Gastrocnemius medialis (tissue), 4 donors: Measurements from ENCODE around the gene TAGLN2.

ENCODE experiments used
- POLR2A ChIP-seq, 2 donors: fragments of 450-650 bp; IDR thresholded peaks; one replicate each; pipeline ENCODE4 v1.6.1; 2017; ENCODE audit warnings: antibody characterized with exemption in 2 of 2, mild to moderate bottlenecking in 2 of 2, moderate library complexity in 2 of 2
- TF ChIP-seq, protein P1 (sequence below), 5 experiments: fragments of 450-650 bp in 3 of 5; fragments of 200-600 bp in 2 of 5; sonication (generic) in 2 of 5; IDR thresholded peaks in 4 of 5; conservative IDR thresholded peaks in 1 of 5; 1 replicate in 4 of 5; 2 replicates in 1 of 5; pipeline ENCODE4 v1.5.1; 2016 to 2019; ENCODE audit warnings: antibody characterized with exemption in 5 of 5, mild to moderate bottlenecking in 3 of 5, moderate library complexity in 3 of 5

DNA sequence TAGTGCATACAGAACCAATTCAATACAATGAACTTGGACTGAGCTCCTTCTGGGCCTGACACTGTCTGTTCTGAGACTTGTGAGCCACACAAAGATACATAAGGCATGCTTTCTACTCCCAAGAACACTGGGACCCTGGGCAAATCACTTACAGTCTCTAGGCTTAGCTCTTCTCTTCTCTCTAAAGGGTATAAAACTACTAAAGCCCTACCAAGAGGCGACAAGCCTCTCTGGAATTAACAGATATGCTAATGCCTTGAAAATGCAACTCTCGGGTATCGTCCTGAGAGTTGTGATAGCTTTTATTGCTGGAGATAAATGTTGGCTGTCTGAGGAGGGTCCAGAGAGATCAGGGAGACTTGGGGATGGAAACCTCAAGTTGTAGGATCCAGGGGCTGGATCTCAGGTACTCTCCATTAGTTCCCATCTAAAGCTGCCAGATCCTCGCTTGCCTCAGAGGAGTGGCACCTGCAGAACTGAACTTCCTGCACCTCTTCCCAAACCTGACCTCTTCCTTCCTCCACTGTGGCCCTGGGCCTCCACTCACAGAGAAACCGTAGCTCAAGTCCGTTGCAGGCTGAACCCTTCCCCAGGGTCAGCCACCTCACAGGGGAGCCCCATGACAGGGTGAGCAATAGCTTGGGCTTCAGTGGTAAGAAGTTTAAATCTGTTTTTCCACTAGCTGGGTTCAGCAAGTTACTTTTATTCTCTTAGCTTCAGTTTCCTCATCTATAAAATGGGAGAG is 13.8 kb downstream of the TAGLN2 start:
- TF ChIP-seq, protein P1, sequence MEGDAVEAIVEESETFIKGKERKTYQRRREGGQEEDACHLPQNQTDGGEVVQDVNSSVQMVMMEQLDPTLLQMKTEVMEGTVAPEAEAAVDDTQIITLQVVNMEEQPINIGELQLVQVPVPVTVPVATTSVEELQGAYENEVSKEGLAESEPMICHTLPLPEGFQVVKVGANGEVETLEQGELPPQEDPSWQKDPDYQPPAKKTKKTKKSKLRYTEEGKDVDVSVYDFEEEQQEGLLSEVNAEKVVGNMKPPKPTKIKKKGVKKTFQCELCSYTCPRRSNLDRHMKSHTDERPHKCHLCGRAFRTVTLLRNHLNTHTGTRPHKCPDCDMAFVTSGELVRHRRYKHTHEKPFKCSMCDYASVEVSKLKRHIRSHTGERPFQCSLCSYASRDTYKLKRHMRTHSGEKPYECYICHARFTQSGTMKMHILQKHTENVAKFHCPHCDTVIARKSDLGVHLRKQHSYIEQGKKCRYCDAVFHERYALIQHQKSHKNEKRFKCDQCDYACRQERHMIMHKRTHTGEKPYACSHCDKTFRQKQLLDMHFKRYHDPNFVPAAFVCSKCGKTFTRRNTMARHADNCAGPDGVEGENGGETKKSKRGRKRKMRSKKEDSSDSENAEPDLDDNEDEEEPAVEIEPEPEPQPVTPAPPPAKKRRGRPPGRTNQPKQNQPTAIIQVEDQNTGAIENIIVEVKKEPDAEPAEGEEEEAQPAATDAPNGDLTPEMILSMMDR (IDR thresholded peaks at IDR 0.05 in 4 of 5, conservative IDR thresholded peaks at IDR 0.05 in 1 of 5), result no peak
- TF ChIP-seq POLR2A (IDR thresholded peaks at IDR 0.05), result no peak
